ENCODE measurements around the gene MAP4K4. TPM values are rescaled to one million over a fixed set of nuclear protein-coding genes. Genes with fewer than 3 reads are reported as not detected.

MAP4K4 gene
- total RNA-seq, 1 donor from 2014 or later = 88.6 TPM

DNA sequence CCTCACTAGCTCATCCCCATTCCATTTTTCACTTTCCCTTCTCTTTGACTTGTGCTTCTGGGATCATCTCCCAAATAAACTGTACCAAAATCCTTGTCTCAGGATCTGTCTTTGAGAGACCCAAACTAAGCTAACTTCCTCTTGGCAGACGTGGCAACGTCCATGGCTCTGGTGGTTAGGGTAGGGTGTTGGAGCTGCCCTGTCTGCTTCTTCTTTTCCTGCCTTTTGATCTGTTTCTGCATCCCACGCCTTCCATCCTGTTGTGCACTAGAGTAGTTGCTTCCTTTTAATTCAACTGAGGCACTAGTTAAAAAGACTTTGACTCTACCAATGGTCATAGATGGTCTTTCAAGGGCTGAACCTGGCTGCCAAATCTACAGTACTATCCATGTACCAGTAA lies 5.5 kb upstream of the MAP4K4 start:
- intact Hi-C loops (cut with micrococcal nuclease) = loop anchor here (10.0 kb wide), 1 partner anchor 277 kb away; no protein-coding TSS in a partner anchor

DNA sequence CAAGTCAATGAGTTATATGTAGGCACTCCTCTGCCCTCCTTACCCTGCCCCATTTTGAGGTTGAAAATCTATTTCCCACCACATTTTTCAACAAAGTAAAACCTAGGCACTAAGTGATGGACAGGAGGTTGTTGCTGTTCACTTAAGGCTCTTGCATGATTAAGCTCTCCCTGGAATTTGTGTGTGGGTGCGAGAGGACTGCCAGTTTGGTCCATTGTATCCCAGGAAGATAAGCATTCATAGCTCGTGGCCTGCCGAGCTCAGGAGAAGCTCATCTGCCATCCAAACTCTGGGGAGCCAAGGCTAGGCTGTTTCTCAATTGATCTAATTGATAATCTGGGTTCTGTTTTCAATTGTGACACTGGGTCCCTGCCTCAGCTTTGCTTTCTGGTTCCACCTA lies 4.7 kb upstream of the MAP4K4 start:
- intact Hi-C loops (cut with micrococcal nuclease) = loop anchor here (10.0 kb wide), 1 partner anchor 278 kb away; no protein-coding TSS in a partner anchor

DNA sequence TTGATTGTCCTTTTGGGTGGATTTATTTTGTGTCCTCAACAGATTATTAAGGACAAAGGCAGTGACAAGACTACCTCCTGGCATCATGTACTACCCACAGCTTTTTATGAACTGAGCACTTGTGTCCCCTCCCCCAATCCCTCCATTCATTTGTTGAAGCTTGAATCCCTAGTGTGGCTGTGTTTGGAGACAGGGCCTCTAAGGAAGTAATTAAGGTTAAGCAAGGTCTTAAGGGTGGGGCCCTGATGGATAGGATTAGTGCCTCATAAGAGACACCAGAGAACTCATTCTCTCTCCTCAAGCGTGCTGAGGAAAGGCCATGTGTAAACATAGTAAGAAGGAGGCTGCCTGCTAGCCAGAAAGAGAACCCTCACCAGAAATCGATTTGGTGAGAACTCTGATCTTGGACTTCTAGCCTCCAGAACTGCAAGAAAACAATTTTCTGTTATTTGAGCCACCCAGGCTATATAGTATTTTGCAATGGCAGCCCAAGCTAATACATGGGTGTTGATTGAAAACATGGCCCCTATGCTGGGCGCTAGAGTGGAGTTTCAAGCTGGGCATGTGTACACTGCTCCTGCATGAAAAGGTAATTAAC lies 3.4 kb upstream of the MAP4K4 start:
- intact Hi-C loops (cut with micrococcal nuclease) = loop anchor here (10.0 kb wide), 1 partner anchor 279 kb away; no protein-coding TSS in a partner anchor

- intact Hi-C loops (cut with micrococcal nuclease) = loop anchor here (1.0 to 10.0 kb wide), 7 partner anchors 124 to 444 kb away; partner anchors contain the start of genes CNOT11 and RNF149
Observed at GRCh38 chr2:101696272-101697123, 1.0 kb upstream of the MAP4K4 start.

DNA sequence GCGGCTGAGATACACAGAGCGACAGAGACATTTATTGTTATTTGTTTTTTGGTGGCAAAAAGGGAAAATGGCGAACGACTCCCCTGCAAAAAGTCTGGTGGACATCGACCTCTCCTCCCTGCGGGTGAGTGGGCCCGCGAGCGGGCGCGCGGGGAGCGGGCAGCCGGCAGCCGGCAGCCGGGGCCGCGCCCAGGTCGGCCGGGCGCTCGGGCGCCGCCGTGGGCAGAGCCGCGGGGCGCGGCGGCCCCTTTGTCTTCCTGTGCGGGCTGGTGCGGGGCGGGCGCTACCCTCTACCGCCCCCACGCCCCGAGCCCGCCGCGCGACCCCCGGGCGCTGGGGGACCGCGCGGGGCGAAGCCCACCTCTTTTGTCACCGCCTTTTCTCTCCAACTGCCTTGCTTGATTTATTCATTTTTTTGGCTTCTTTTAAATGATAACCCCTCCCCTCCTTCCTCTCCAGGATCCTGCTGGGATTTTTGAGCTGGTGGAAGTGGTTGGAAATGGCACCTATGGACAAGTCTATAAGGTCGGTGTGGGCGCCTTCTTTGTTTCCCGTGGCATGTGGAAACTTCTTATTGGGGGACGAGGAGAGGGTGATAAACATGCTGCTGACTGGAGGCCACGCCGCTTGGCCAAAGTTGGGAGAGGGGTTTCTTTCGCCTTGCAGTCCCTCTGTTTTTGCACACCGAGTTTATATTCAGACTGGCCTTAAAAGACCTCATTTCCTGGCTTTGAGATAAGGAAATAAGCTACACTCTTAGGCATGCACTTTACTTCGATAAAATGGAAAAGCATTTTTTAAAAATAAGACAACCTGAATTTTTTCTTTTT lies 722 bp downstream of the MAP4K4 start:
- intact Hi-C loops (cut with micrococcal nuclease) = loop anchor here (1.0 to 10.0 kb wide), 8 partner anchors 8 to 446 kb away; partner anchors contain the start of genes CNOT11 and RNF149

GRCh38 chr2:101698844-101699754 lies 1.6 kb downstream of the MAP4K4 start:
- intact Hi-C loops (cut with micrococcal nuclease) = loop anchor here (1.0 to 10.0 kb wide), 8 partner anchors 7 to 447 kb away; partner anchors contain the start of genes CNOT11 and RNF149

- intact Hi-C loops (cut with micrococcal nuclease) = loop anchor here (2.0 to 10.0 kb wide), 7 partner anchors 17 to 448 kb away; partner anchors contain the start of genes CNOT11 and RNF149
Observed at GRCh38 chr2:101699755-101700461, 2.4 kb downstream of the MAP4K4 start.

DNA sequence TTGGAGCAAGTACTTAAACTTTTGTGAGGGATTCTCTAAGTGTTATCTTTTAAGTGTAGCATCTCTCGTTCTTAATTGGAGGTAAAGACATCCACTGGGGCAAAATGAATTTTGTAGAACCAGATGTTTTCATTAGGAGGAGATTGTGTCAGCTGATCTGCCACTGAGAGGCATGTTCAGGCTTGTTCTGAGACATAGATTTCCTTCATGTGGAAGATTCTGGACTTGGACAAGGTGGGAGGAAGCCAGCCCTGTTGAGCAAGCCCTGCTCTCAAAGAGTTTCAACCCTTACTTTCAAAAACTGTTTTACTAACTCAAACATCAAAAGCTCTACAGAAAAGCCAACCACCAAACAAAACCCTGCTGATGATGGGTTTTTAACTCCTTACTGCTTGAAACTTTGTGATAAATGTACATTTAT lies 6.5 kb downstream of the MAP4K4 start:
- intact Hi-C loops (cut with micrococcal nuclease) = no loop called here

DNA sequence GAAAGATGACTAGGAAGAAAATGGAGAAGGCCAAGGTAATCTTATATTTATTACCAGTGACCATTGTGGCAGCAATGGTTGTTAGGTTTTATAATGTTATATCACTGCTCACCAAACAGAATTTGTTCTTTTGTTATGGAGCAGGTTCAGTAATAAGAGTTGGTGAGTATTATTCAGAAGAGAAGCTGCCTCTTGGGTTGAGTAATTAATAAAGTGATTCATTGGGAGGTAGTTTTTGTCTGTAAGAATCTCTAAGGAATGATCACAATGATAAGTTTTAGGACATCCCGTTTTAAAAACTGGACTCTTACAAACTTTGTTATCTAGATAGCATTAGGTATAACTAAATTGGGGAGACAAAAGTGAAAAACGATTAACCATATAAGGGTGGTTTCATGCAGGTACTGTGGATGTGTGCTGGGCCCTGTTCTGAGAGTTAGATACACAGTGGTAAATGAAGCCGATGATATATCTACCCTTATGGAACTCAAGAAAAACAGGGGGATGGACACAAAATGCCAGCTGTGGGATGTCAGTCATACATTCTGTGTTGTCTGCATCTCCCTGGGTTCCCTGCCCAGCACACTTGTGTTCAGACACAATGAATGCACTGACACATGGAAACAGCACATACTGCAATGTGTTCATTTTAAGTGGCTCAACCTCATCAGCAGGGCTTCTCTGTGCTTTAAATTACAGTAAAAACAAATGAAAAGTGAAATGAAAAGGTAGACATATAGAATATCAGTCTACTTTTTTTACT lies 7.5 kb downstream of the MAP4K4 start:
- intact Hi-C loops (cut with micrococcal nuclease) = no loop called here

DNA sequence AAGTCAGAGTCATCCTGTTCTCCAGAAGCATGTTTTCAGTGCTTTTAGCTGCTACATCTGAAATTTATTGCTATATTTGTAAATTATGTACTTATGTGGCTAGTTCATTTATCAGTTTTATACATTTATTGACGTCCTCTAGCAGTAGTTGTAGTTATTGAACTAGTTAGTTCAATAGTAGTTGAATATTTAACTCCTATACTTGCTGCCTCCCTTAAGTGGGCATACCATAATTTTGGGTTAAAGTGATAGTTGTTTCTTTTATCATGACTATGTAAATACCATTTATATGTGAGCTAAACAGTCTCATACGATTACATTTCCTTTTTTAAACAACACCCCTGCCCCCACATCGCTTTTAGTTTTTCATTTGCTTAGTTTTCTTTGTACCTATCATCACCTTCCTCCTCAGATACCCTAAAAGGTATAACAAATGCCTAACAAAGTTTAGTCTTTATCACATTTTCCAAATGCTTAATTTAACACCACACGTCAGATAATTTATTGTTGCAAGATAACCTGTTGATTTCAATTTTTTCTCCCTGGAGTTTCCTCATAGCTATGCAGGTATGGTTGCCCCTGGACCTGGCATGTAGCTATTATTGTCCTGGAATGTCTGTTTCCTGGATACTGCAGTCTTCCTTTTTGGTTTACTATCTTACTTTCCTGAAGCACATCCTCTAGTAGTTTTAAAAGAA lies 8.8 kb downstream of the MAP4K4 start:
- intact Hi-C loops (cut with micrococcal nuclease) = loop anchor here (1.0 kb wide), 2 partner anchors 8 to 11 kb away; no protein-coding TSS in a partner anchor

- intact Hi-C loops (cut with micrococcal nuclease) = loop anchor here (1.0 kb wide), 2 partner anchors 8 to 11 kb away; no protein-coding TSS in a partner anchor
Observed at GRCh38 chr2:101706819-101707177, 9.3 kb downstream of the MAP4K4 start.

DNA sequence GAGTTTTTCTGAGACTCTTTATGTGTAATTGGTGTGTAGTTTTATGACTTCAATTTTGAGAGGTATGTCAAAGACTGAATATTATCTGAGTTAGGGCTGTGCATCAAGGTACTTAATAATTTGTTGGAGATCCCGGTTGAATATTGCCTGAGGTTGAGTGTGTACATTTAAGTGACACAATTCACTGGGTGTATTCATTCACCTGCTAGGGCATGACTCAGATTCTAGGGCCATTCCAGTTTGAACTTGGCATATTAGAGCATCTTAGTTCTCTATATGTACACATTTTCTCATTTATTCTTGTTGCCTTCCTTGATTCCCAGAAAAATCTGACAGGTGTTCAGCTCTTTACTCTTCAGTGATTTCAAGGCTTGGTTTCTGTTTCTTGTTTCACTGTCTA lies 12.5 kb downstream of the MAP4K4 start:
- intact Hi-C loops (cut with micrococcal nuclease) = no loop called here

DNA sequence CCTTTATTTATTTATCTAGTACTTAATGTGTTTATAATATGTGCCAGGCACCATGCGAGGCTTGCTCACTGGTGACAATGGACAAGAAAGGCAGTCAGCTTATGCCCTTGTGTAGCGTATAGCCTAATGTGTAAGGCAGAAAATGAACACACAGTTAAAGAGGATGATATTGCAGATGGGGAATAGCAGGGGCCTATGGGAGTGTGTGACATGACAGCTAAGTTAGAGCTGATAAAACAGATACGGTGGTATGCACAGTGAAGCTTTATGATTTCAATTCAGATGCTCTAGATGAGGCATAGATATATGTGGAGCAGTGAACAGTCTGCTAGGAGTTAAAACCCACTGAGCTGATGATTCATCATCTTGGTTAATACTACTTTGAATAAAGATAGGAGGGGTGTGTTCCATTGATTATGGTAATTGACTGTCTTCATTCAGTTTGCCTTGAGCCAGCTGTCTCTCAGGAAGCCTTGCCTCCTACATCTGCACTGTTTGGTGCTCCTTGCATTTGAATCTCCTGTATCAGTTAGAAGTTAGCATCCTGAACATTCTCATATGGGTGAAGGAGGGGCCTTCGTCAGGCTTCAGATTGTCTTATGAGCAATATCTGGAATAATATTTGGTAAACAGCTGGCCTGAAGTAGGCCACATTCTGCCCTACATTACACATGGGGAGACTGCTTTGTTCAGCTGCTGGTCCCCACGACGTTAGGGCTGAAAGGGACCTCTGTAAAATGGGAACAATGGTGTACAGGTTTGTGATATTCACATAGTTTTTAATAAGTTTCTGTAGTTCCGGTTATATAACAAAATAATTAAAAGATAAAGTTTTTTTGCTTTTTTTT lies 13.2 kb downstream of the MAP4K4 start:
- intact Hi-C loops (cut with micrococcal nuclease) = no loop called here

- intact Hi-C loops (cut with micrococcal nuclease) = no loop called here
Observed at GRCh38 chr2:101714118-101714517, 16.6 kb downstream of the MAP4K4 start.

DNA sequence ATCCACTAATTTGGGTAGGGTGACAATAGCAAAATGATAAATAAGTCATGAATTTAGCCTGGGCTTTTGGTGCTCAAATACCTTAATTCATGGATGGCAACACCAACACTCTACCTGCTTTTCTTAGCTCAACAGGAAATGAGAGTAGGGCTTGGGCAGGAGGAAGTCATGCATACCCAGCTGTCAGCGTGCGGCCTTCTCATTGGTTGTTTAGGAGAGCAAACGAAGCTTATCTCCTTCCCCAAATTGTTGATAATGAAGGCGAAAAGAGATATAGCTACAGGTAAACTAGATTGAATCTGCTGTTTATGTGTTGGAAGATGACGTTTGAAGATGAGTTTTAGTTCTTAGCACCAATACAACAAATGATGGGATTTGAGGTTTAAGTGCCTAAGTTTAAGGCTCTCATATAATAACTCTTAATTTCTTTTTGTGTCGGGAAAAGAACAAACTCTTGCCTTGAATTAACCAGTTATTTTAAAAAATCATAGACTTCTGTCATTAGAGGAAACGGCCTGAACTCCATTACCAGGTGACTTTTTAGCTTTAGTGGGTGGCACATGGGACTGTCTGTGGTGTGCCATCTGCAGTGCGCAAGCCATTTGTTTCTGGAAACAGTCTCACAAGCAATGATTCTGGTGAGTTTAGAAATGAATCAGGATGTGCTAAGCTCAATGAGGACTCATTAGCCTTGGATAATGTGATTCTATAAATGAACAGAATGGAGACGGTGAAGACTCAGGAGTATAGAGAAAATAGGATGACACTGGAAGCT lies 19.8 kb downstream of the MAP4K4 start:
- intact Hi-C loops (cut with micrococcal nuclease) = loop anchor here (1.0 to 5.0 kb wide), 4 partner anchors 11 to 240 kb away; partner anchors contain the start of gene RFX8

DNA sequence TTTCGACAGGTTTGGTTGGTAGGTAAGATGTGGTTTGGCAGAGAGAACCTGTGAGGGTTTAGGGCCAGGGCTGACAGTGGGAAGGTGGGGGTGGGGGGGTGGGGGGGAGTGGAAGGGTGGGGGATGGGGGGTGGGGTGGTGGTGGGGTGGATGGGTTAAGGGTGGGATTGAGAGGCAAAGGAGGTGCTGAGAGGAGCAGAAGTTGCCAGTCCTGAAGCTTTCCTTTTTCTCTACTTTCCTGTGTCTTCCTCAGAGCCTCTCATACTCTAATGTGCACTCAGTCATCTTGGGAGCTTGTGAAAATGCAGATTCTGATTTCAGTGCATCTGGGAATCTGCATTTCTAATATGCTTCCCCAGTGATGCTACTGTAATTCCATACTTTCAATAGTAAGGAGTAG lies 21.0 kb downstream of the MAP4K4 start:
- intact Hi-C loops (cut with micrococcal nuclease) = loop anchor here (5.0 kb wide), 2 partner anchors 39 to 241 kb away; partner anchors contain the start of gene RFX8

All from T-helper 2 cell treated with Interferon-gamma antibody and Interleukin-4, amounts not matched to agents 100 ng/mL and 5 ng/mL, for 36 hours (primary cell).